Activated naive CD4-positive, alpha-beta T cell treated with anti-CD3 and anti-CD28 coated beads, Interleukin-2, amount 10 ng/mL, durations not matched to agents 7 days and 5 days (primary cell): ENCODE measurements around the gene OR6M1.

Experiments used
- CTCF ChIA-PET: fragments of 350-600 bp; sonication (Branson Sonifier 250); formaldehyde crosslinking; loops from one replicate; lab custom pipeline; 2021; ENCODE audit warnings: antibody characterized with exemption; lab: Charles Lee
- DNase-seq: peaks from one replicate; pipeline ENCODE4 v3.0.0-alpha.2; 2020
- H3K27ac Mint-ChIP-seq: one replicate; pipeline ENCODE4 v1.8.0; 2021; ENCODE audit warnings: mild to moderate bottlenecking, moderate library complexity, mixed read lengths
- H3K27me3 Mint-ChIP-seq: one replicate; pipeline ENCODE4 v1.8.0; 2021; ENCODE audit warnings: mild to moderate bottlenecking, mixed read lengths
- H3K36me3 Mint-ChIP-seq: one replicate; pipeline ENCODE4 v1.8.0; 2021; ENCODE audit warnings: mixed read lengths
- H3K4me1 Mint-ChIP-seq: one replicate; pipeline ENCODE4 v1.8.0; 2021; ENCODE audit warnings: mixed read lengths
- H3K4me3 Mint-ChIP-seq: one replicate; pipeline ENCODE4 v1.8.0; 2021; ENCODE audit warnings: mild to moderate bottlenecking, moderate library complexity, mixed read lengths
- H3K9me3 Mint-ChIP-seq: one replicate; pipeline ENCODE4 v1.8.0; 2021; ENCODE audit warnings: mixed read lengths

Gene OR6M1

GRCh38 chr11:123806249-123806648 lies at the start of gene OR6M1:
OR6M1 (minus strand) TSS chr11:123806349; CDS start chr11:123806349, 0 bp downstream.
- CTCF ChIA-PET = no interaction called here
- Mint-ChIP-seq H3K4me3 (no peak within 1 kb of the TSS), H3K36me3 (no peaks in the 10 kb centered on the region), H3K4me1 (no peaks in the 10 kb centered on the region), H3K27me3 (no peaks in the 10 kb centered on the region), H3K9me3 (no peaks in the 10 kb centered on the region), H3K27ac (no peak within 1 kb of the TSS)
- DNase-seq = no peak

- Mint-ChIP-seq H3K27me3 (no peaks in the 10 kb centered on the region), H3K27ac (no peak overlapping the region), H3K4me1 (no peaks in the 10 kb centered on the region), H3K4me3 (no peak overlapping the region), H3K36me3 (no peaks in the 10 kb centered on the region), H3K9me3 (no peaks in the 10 kb centered on the region)
- CTCF ChIA-PET = no interaction called here
- no peak for DNase-seq
These were observed 46.9 kb upstream of the OR6M1 start for GRCh38 chr11:123853038-123853437.

GRCh38 chr11:123852321-123852720 lies 46.2 kb upstream of the OR6M1 start:
- no peaks in the 10 kb centered on the region for H3K36me3 Mint-ChIP-seq
- H3K27me3 Mint-ChIP-seq = no peaks in the 10 kb centered on the region
- no peak for DNase-seq
- CTCF ChIA-PET = no interaction called here
- no peak overlapping the region for H3K27ac Mint-ChIP-seq
- H3K9me3 Mint-ChIP-seq = no peaks in the 10 kb centered on the region
- no peak overlapping the region for H3K4me3 Mint-ChIP-seq
- H3K4me1 Mint-ChIP-seq = no peaks in the 10 kb centered on the region

- H3K9me3 Mint-ChIP-seq = no peaks in the 10 kb centered on the region
- H3K27ac Mint-ChIP-seq = no peak overlapping the region
- H3K27me3 Mint-ChIP-seq = no peaks in the 10 kb centered on the region
- H3K36me3 Mint-ChIP-seq = no peaks in the 10 kb centered on the region
- no peak for DNase-seq
- H3K4me3 Mint-ChIP-seq = no peak overlapping the region
- H3K4me1 Mint-ChIP-seq = no peaks in the 10 kb centered on the region
- CTCF ChIA-PET = no interaction called here
These were observed 45.0 kb upstream of the OR6M1 start for GRCh38 chr11:123851110-123851509.

- Mint-ChIP-seq H3K27ac (no peak overlapping the region), H3K4me3 (no peak overlapping the region), H3K36me3 (no peaks in the 10 kb centered on the region), H3K9me3 (no peaks in the 10 kb centered on the region), H3K27me3 (no peaks in the 10 kb centered on the region), H3K4me1 (no peaks in the 10 kb centered on the region)
- DNase-seq = no peak
- CTCF ChIA-PET = no interaction called here
These were observed 35.0 kb upstream of the OR6M1 start for GRCh38 chr11:123841174-123841573.

- no peaks in the 10 kb centered on the region for H3K9me3 Mint-ChIP-seq
- no peak overlapping the region for H3K27ac Mint-ChIP-seq
- no peaks in the 10 kb centered on the region for H3K36me3 Mint-ChIP-seq
- DNase-seq = no peak
- H3K4me3 Mint-ChIP-seq = no peak overlapping the region
- no peaks in the 10 kb centered on the region for H3K27me3 Mint-ChIP-seq
- CTCF ChIA-PET = no interaction called here
- H3K4me1 Mint-ChIP-seq = no peaks in the 10 kb centered on the region
These were observed 33.0 kb upstream of the OR6M1 start for GRCh38 chr11:123839131-123839530.

GRCh38 chr11:123838659-123839058 lies 32.5 kb upstream of the OR6M1 start:
- no peaks in the 10 kb centered on the region for H3K9me3 Mint-ChIP-seq
- no peak for DNase-seq
- H3K4me3 Mint-ChIP-seq = no peak overlapping the region
- CTCF ChIA-PET = no interaction called here
- no peaks in the 10 kb centered on the region for H3K36me3 Mint-ChIP-seq
- no peaks in the 10 kb centered on the region for H3K27me3 Mint-ChIP-seq
- no peaks in the 10 kb centered on the region for H3K4me1 Mint-ChIP-seq
- H3K27ac Mint-ChIP-seq = no peak overlapping the region

GRCh38 chr11:123838199-123838598 lies 32.0 kb upstream of the OR6M1 start:
- H3K9me3 Mint-ChIP-seq = no peaks in the 10 kb centered on the region
- DNase-seq = no peak
- H3K4me3 Mint-ChIP-seq = no peak overlapping the region
- CTCF ChIA-PET = no interaction called here
- H3K36me3 Mint-ChIP-seq = no peaks in the 10 kb centered on the region
- no peaks in the 10 kb centered on the region for H3K27me3 Mint-ChIP-seq
- H3K4me1 Mint-ChIP-seq = no peaks in the 10 kb centered on the region
- H3K27ac Mint-ChIP-seq = no peak overlapping the region

GRCh38 chr11:123833095-123833494 lies 26.9 kb upstream of the OR6M1 start:
- Mint-ChIP-seq H3K9me3 (no peaks in the 10 kb centered on the region), H3K4me1 (no peaks in the 10 kb centered on the region), H3K4me3 (no peak overlapping the region), H3K36me3 (no peaks in the 10 kb centered on the region), H3K27me3 (no peaks in the 10 kb centered on the region), H3K27ac (no peak overlapping the region)
- no peak for DNase-seq
- CTCF ChIA-PET = no interaction called here

GRCh38 chr11:123829745-123830144 lies 23.6 kb upstream of the OR6M1 start:
- Mint-ChIP-seq H3K4me1 (no peaks in the 10 kb centered on the region), H3K4me3 (no peak overlapping the region), H3K27me3 (no peaks in the 10 kb centered on the region), H3K27ac (no peak overlapping the region), H3K9me3 (no peaks in the 10 kb centered on the region), H3K36me3 (no peaks in the 10 kb centered on the region)
- CTCF ChIA-PET = no interaction called here
- DNase-seq = no peak

- H3K27ac Mint-ChIP-seq = no peak overlapping the region
- no peaks in the 10 kb centered on the region for H3K27me3 Mint-ChIP-seq
- DNase-seq = no peak
- CTCF ChIA-PET = no interaction called here
- H3K36me3 Mint-ChIP-seq = no peaks in the 10 kb centered on the region
- H3K9me3 Mint-ChIP-seq = no peaks in the 10 kb centered on the region
- H3K4me1 Mint-ChIP-seq = no peaks in the 10 kb centered on the region
- no peak overlapping the region for H3K4me3 Mint-ChIP-seq
These were observed 16.4 kb upstream of the OR6M1 start for GRCh38 chr11:123822599-123822998.

- no peaks in the 10 kb centered on the region for H3K9me3 Mint-ChIP-seq
- H3K27ac Mint-ChIP-seq = no peak overlapping the region
These were observed 15.9 kb upstream of the OR6M1 start for GRCh38 chr11:123822032-123822431.

GRCh38 chr11:123815122-123815521 lies 9.0 kb upstream of the OR6M1 start:
- H3K27ac Mint-ChIP-seq = no peak overlapping the region
- no peak overlapping the region for H3K4me3 Mint-ChIP-seq
- H3K36me3 Mint-ChIP-seq = no peaks in the 10 kb centered on the region
- no peaks in the 10 kb centered on the region for H3K9me3 Mint-ChIP-seq
- H3K4me1 Mint-ChIP-seq = no peaks in the 10 kb centered on the region
- no peaks in the 10 kb centered on the region for H3K27me3 Mint-ChIP-seq
- CTCF ChIA-PET = no interaction called here
- DNase-seq = no peak

More at GRCh38 chr11:123822032-123822431, 15.9 kb upstream of the OR6M1 start:
- no peak for DNase-seq
- Mint-ChIP-seq H3K4me1 (no peaks in the 10 kb centered on the region), H3K27me3 (no peaks in the 10 kb centered on the region), H3K36me3 (no peaks in the 10 kb centered on the region), H3K4me3 (no peak overlapping the region)
- CTCF ChIA-PET = no interaction called here

- no peak for DNase-seq
- Mint-ChIP-seq H3K36me3 (no peaks in the 10 kb centered on the region), H3K27me3 (no peaks in the 10 kb centered on the region), H3K9me3 (no peaks in the 10 kb centered on the region), H3K27ac (no peak overlapping the region), H3K4me3 (no peak overlapping the region), H3K4me1 (no peaks in the 10 kb centered on the region)
- CTCF ChIA-PET = interaction anchor here (2.1 kb wide), 1 partner anchor 94 kb away, joined by 6 read pairs; no protein-coding TSS in a partner anchor
These were observed 4.4 kb downstream of the OR6M1 start for GRCh38 chr11:123801765-123802164.

- DNase-seq = no peak
- Mint-ChIP-seq H3K27ac (no peak overlapping the region), H3K27me3 (no peaks in the 10 kb centered on the region), H3K36me3 (no peaks in the 10 kb centered on the region), H3K4me1 (no peaks in the 10 kb centered on the region), H3K9me3 (no peaks in the 10 kb centered on the region), H3K4me3 (no peak overlapping the region)
- CTCF ChIA-PET = no interaction called here
These were observed 6.1 kb downstream of the OR6M1 start for GRCh38 chr11:123800036-123800435.

- DNase-seq = no peak
These were observed 6.7 kb downstream of the OR6M1 start for GRCh38 chr11:123799438-123799837.

More at GRCh38 chr11:123799438-123799837, 6.7 kb downstream of the OR6M1 start:
- Mint-ChIP-seq H3K4me1 (no peaks in the 10 kb centered on the region), H3K27ac (no peak overlapping the region), H3K4me3 (no peak overlapping the region), H3K9me3 (no peaks in the 10 kb centered on the region), H3K27me3 (no peaks in the 10 kb centered on the region), H3K36me3 (no peaks in the 10 kb centered on the region)
- CTCF ChIA-PET = no interaction called here
